ENCODE data around the gene NALCN.

NALCN gene

DNA sequence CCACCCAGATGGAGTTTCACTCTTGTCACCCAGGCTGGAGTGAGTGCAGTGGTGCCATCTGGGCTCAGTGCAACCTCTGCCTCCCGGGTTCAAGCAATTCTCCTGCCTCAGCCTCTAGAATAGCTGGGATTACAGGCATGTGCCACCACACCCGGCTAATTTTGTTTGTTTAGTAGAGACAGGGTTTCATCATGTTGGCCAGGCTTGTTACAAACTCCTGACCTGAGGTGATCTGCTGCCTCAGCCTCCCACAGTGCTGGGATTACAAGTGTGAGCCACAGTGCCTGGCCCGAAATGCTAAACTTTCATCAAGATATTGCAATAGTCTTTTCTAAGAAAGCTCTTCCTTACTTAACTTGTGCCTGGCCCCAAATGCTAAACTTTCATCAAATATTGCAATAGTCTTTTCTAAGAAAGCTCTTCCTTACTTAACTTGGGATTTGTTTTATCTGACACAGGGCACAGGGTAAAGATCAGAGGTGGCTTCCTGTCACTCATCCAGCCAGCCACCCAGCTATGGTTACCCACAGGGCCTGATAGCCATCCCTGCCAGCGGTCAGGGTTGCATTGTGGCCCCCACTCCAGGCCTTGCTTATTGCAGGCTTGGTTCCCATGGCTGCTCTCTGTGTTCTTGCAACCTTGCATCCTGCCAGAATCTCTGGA, 389.4 kb downstream of the NALCN start:
- in situ Hi-C loops (cut with HindIII; ENCODE audit: low pct_ligation_motif_present, low sequenced_read_pairs): no loop called here
- Histone ChIP-seq H3K36me3 (replicated peaks) (no peaks in the 10 kb centered on the region), H3K4me3 (ENCODE audit: low read depth, low read length) (no peak overlapping the region), H3K27ac (no peak overlapping the region), H3K27me3 (replicated peaks) (no peaks in the 10 kb centered on the region)
- no peak for TF ChIP-seq CTCF (IDR thresholded peaks at IDR 0.05; ENCODE audit: low read depth, low read length, missing control alignments)
- DNase-seq: no peak

- TF ChIP-seq CTCF (IDR thresholded peaks at IDR 0.05; ENCODE audit: low read depth, low read length, missing control alignments): no peak
- H3K27ac ChIP-seq: no peak overlapping the region
- no peak for DNase-seq
- in situ Hi-C loops (cut with HindIII; ENCODE audit: low pct_ligation_motif_present, low sequenced_read_pairs): no loop called here
- H3K4me3 ChIP-seq (ENCODE audit: low read depth, low read length): no peak overlapping the region
- no peaks in the 10 kb centered on the region for H3K27me3 ChIP-seq (replicated peaks)
- no peaks in the 10 kb centered on the region for H3K36me3 ChIP-seq (replicated peaks)
These were observed 390.0 kb downstream of the NALCN start for GRCh38 chr13:101026328-101026727.

DNA sequence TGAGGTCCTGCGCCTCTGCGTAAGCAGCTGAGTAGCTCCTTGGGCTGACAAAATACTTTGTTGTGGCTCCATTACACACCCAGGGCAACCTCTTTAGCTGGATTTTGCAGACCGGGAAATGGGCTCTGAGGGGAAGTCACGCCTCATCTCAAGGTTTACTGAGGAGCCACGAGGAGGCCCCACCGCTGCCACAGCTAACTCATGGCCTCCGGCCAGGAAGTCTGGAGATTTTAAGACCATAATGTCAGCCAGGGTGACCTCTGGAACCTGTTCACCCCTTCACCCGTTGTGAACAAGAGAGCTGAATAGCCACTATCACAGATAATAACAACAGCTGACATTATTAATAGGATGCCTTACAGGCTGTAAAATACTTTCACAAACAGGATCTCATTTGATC, 390.4 kb downstream of the NALCN start:
- Histone ChIP-seq H3K27me3 (replicated peaks) (no peaks in the 10 kb centered on the region), H3K4me3 (ENCODE audit: low read depth, low read length) (no peak overlapping the region), H3K27ac (no peak overlapping the region), H3K36me3 (replicated peaks) (no peaks in the 10 kb centered on the region)
- DNase-seq: no peak
- in situ Hi-C loops (cut with HindIII; ENCODE audit: low pct_ligation_motif_present, low sequenced_read_pairs): no loop called here
- TF ChIP-seq CTCF (IDR thresholded peaks at IDR 0.05; ENCODE audit: low read depth, low read length, missing control alignments): no peak

DNA sequence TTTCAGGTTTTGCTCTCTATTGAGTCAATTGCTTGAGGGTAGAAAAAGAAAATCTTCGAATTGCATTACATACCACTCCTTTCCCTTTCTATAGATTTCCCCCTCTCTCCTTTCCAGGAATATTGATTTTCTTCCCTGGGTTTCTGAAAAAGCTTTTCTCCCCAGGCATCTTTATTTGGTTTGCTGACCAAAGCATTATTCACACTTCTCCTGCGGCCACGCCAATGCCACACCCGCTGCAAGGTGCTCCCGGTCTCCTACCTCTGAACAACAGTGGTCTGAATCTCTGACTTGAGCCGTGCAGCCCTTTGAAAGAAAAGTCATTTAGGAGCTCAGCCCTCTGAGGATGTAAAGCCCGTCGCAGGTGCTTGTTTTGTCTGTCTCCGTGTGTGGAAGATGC, 390.8 kb downstream of the NALCN start:
- in situ Hi-C loops (cut with HindIII; ENCODE audit: low pct_ligation_motif_present, low sequenced_read_pairs): no loop called here
- Histone ChIP-seq H3K4me3 (ENCODE audit: low read depth, low read length) (no peak overlapping the region), H3K27me3 (replicated peaks) (no peaks in the 10 kb centered on the region), H3K36me3 (replicated peaks) (no peaks in the 10 kb centered on the region), H3K27ac (no peak overlapping the region)
- no peak for TF ChIP-seq CTCF (IDR thresholded peaks at IDR 0.05; ENCODE audit: low read depth, low read length, missing control alignments)
- no peak for DNase-seq

- no peak overlapping the region for H3K4me3 ChIP-seq (ENCODE audit: low read depth, low read length)
- no peak for TF ChIP-seq CTCF (IDR thresholded peaks at IDR 0.05; ENCODE audit: low read depth, low read length, missing control alignments)
- no peak for DNase-seq
- no peaks in the 10 kb centered on the region for H3K27me3 ChIP-seq (replicated peaks)
- in situ Hi-C loops (cut with HindIII; ENCODE audit: low pct_ligation_motif_present, low sequenced_read_pairs): no loop called here
- H3K36me3 ChIP-seq (replicated peaks): no peaks in the 10 kb centered on the region
- no peak overlapping the region for H3K27ac ChIP-seq
These were observed 397.2 kb downstream of the NALCN start for GRCh38 chr13:101019126-101019525.

DNA sequence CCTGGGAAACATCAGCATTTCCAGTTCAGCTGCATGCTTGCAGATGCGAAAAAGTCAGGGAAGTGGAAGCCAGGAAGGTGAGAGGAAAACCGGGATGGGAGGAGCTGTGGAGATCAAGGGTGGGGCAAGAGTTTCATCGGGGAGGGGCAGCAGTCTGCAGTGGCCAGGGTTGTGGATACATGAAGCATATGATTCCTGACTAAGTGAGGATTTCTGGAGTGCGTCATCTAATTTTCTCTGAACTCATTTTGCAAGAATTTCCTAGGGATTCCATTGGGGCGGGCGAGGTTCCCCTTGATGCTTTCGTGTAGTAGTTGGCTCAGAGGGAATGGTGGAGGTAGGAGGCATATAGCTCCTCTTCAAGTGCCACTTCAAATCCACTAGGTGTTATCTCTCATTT, 397.6 kb downstream of the NALCN start:
- peak; percentile 53 for DNase-seq
- in situ Hi-C loops (cut with HindIII; ENCODE audit: low pct_ligation_motif_present, low sequenced_read_pairs): no loop called here
- no peak for TF ChIP-seq CTCF (IDR thresholded peaks at IDR 0.05; ENCODE audit: low read depth, low read length, missing control alignments)
- no peaks in the 10 kb centered on the region for H3K27me3 ChIP-seq (replicated peaks)
- H3K4me3 ChIP-seq (ENCODE audit: low read depth, low read length): no peak overlapping the region
- H3K36me3 ChIP-seq (replicated peaks): no peaks in the 10 kb centered on the region
- H3K27ac ChIP-seq: no peak overlapping the region

All from brain microvascular endothelial cell (primary cell).